Naive B cell (primary cell): ENCODE data around the gene GPR22. TPM values are rescaled to one million over a fixed set of nuclear protein-coding genes. Genes with fewer than 3 reads are reported as not detected.
A peak's percentile ranks its signal among the peaks of the same experiment; 100 is the strongest.

Source experiments
- ATAC-seq, 2 donors: fragments of 150-1000 bp; cut with Tn5 transposase; 2 replicates each; pipeline ENCODE4 v1.10.0; 2021; ENCODE audit warnings: low read depth in 2 of 2, mild to moderate bottlenecking in 2 of 2, moderate library complexity in 2 of 2
- DNase-seq: peaks from one replicate; pipeline ENCODE4 v3.0.0; 2022
- H3K27ac Mint-ChIP-seq, 6 donors: one replicate each; pipeline ENCODE4 v1.8.0; 2020 to 2022; ENCODE audit warnings: mild to moderate bottlenecking in 6 of 6, mixed read lengths in 6 of 6, moderate library complexity in 5 of 6, inconsistent platforms in 2 of 6
- H3K27me3 Mint-ChIP-seq, 3 donors: one replicate each; pipeline ENCODE4 v1.8.0; 2021 to 2022; ENCODE audit warnings: mixed read lengths in 3 of 3, mild to moderate bottlenecking in 1 of 3
- H3K36me3 Mint-ChIP-seq, 2 donors: one replicate each; pipeline ENCODE4 v1.8.0; 2020 to 2022; ENCODE audit warnings: mixed read lengths in 2 of 2, inconsistent platforms in 1 of 2, mild to moderate bottlenecking in 1 of 2
- H3K4me1 Mint-ChIP-seq, 3 donors: one replicate each; pipeline ENCODE4 v1.8.0; 2020 to 2022; ENCODE audit warnings: mixed read lengths in 3 of 3, inconsistent platforms in 1 of 3, mild to moderate bottlenecking in 1 of 3, moderate library complexity in 1 of 3
- H3K4me3 Mint-ChIP-seq, 8 donors: one replicate each; pipeline ENCODE4 v1.8.0; 2020 to 2022; ENCODE audit warnings: mild to moderate bottlenecking in 8 of 8, mixed read lengths in 8 of 8, moderate library complexity in 8 of 8, inconsistent platforms in 2 of 8
- H3K9me3 Mint-ChIP-seq, 7 donors: one replicate each; pipeline ENCODE4 v1.8.0; 2020 to 2022; ENCODE audit warnings: mixed read lengths in 7 of 7, mild to moderate bottlenecking in 5 of 7, inconsistent platforms in 2 of 7, moderate library complexity in 1 of 7
- polyA plus RNA-seq, 6 donors: library from polyadenylated mRNA; unstranded; fragments of 300-500 nt; fragmentation: Illumina TruSeq; gene quantifications; one replicate each; pipeline ENCODE4 v1.2.3, GENCODE V29; 2021; ENCODE audit warnings: low read depth in 6 of 6

Gene GPR22
- polyA plus RNA-seq: under 1 TPM in 4 of 6 donors, not detected in 2; 0.08 to 0.89 (median 0.33) TPM

- Mint-ChIP-seq H3K27me3 (no peaks in the 10 kb centered on the region), H3K4me1 (peaks cover 6 to 10% (median 8%) of the 10 kb centered on the region in 3 donors), H3K27ac (no peak within 1 kb of the TSS), H3K4me3 (no peak within 1 kb of the TSS), H3K9me3 (no peaks in the 10 kb centered on the region), H3K36me3 (no peaks in the 10 kb centered on the region)
- ATAC-seq: no peak
- no peak for DNase-seq
Measured at GRCh38 chr7:107469929-107470328, at the start of gene GPR22. TSS of gene GPR22 (plus strand) at chr7:107470057. CDS start at chr7:107474061, 4,004 bp downstream.

- peaks cover 0 to 11% (median 5%) of the 10 kb centered on the region in 7 donors for H3K9me3 Mint-ChIP-seq
- H3K27me3 Mint-ChIP-seq: no peaks in the 10 kb centered on the region
- no peak overlapping the region for H3K4me3 Mint-ChIP-seq
- ATAC-seq (no peak), DNase-seq (no peak)
- H3K27ac Mint-ChIP-seq: peak overlapping the region in 1 of 6 donors; percentile 6
- peaks cover 23% of the 10 kb centered on the region in 2 donors for H3K36me3 Mint-ChIP-seq
- H3K4me1 Mint-ChIP-seq: peaks cover 9 to 23% (median 13%) of the 10 kb centered on the region in 3 donors
Measured at GRCh38 chr7:107427462-107427861, 42.4 kb upstream of the GPR22 start.

- Mint-ChIP-seq H3K4me1 (peaks cover 9 to 23% (median 13%) of the 10 kb centered on the region in 3 donors), H3K4me3 (no peak overlapping the region), H3K27me3 (no peaks in the 10 kb centered on the region), H3K36me3 (peaks cover 23 to 32% of the 10 kb centered on the region in 2 donors), H3K9me3 (peaks cover 0 to 18% (median 7%) of the 10 kb centered on the region in 7 donors), H3K27ac (no peak overlapping the region)
- ATAC-seq: no peak
- no peak for DNase-seq
Measured at GRCh38 chr7:107428642-107429041, 41.2 kb upstream of the GPR22 start.

- ATAC-seq (peak in 1 of 2 donors; percentile 27), DNase-seq (no peak)
- peaks cover 0 to 18% (median 7%) of the 10 kb centered on the region in 7 donors for H3K9me3 Mint-ChIP-seq
- peaks cover 23 to 36% of the 10 kb centered on the region in 2 donors for H3K36me3 Mint-ChIP-seq
- no peak overlapping the region for H3K27ac Mint-ChIP-seq
- no peak overlapping the region for H3K4me3 Mint-ChIP-seq
- H3K27me3 Mint-ChIP-seq: no peaks in the 10 kb centered on the region
- peaks cover 9 to 23% (median 13%) of the 10 kb centered on the region in 3 donors for H3K4me1 Mint-ChIP-seq
Measured at GRCh38 chr7:107430057-107430456, 39.8 kb upstream of the GPR22 start.

GRCh38 chr7:107432261-107432660, 37.6 kb upstream of the GPR22 start:
- DNase-seq (no peak), ATAC-seq (no peak)
- peaks cover 5 to 23% (median 11%) of the 10 kb centered on the region in 7 donors for H3K9me3 Mint-ChIP-seq
- no peaks in the 10 kb centered on the region for H3K27me3 Mint-ChIP-seq
- peaks cover 29 to 39% of the 10 kb centered on the region in 2 donors for H3K36me3 Mint-ChIP-seq
- H3K4me3 Mint-ChIP-seq: no peak overlapping the region
- H3K27ac Mint-ChIP-seq: no peak overlapping the region
- peaks cover 9 to 22% (median 13%) of the 10 kb centered on the region in 3 donors for H3K4me1 Mint-ChIP-seq

GRCh38 chr7:107435749-107436148, 34.1 kb upstream of the GPR22 start:
- peaks cover 3 to 16% (median 4%) of the 10 kb centered on the region in 3 donors for H3K4me1 Mint-ChIP-seq
- peaks cover under 1 to 16% (median 6%) of the 10 kb centered on the region in 7 donors for H3K9me3 Mint-ChIP-seq
- no peak overlapping the region for H3K27ac Mint-ChIP-seq
- DNase-seq: no peak
- no peak for ATAC-seq
- peaks cover 9 to 23% of the 10 kb centered on the region in 2 donors for H3K36me3 Mint-ChIP-seq
- H3K4me3 Mint-ChIP-seq: no peak overlapping the region
- H3K27me3 Mint-ChIP-seq: no peaks in the 10 kb centered on the region

- no peak for DNase-seq
- peaks cover 3 to 8% (median 3%) of the 10 kb centered on the region in 3 donors for H3K4me1 Mint-ChIP-seq
- H3K9me3 Mint-ChIP-seq: peaks cover 0 to 10% (median 6%) of the 10 kb centered on the region in 7 donors
- no peaks in the 10 kb centered on the region for H3K27me3 Mint-ChIP-seq
- ATAC-seq: no peak
- peak overlapping the region in 1 of 6 donors; percentile 60 for H3K27ac Mint-ChIP-seq
- peaks cover 19 to 20% of the 10 kb centered on the region in 2 donors for H3K36me3 Mint-ChIP-seq
- H3K4me3 Mint-ChIP-seq: no peak overlapping the region
Measured at GRCh38 chr7:107439025-107439424, 30.8 kb upstream of the GPR22 start.

- DNase-seq (no peak), ATAC-seq (no peak)
- Mint-ChIP-seq H3K9me3 (peaks cover 0 to 6% (median 0%) of the 10 kb centered on the region in 7 donors), H3K27ac (no peak overlapping the region), H3K36me3 (peaks cover 7 to 13% of the 10 kb centered on the region in 2 donors), H3K4me1 (peaks cover 3 to 8% (median 3%) of the 10 kb centered on the region in 3 donors), H3K4me3 (no peak overlapping the region), H3K27me3 (no peaks in the 10 kb centered on the region)
Measured at GRCh38 chr7:107441581-107442422, 28.1 kb upstream of the GPR22 start.

GRCh38 chr7:107442678-107443077, 27.2 kb upstream of the GPR22 start:
- no peak for DNase-seq
- Mint-ChIP-seq H3K9me3 (peaks cover 0 to 6% (median 0%) of the 10 kb centered on the region in 7 donors), H3K4me3 (no peak overlapping the region), H3K27ac (no peak overlapping the region), H3K36me3 (peaks cover 7 to 13% of the 10 kb centered on the region in 2 donors), H3K4me1 (peaks cover 3 to 13% (median 3%) of the 10 kb centered on the region in 3 donors), H3K27me3 (no peaks in the 10 kb centered on the region)
- ATAC-seq: no peak

- no peak for DNase-seq
- Mint-ChIP-seq H3K36me3 (peaks cover 13 to 17% of the 10 kb centered on the region in 2 donors), H3K27ac (no peak overlapping the region), H3K27me3 (no peaks in the 10 kb centered on the region), H3K4me1 (peaks cover 10 to 20% (median 10%) of the 10 kb centered on the region in 3 donors), H3K9me3 (peaks cover 0 to 6% (median 0%) of the 10 kb centered on the region in 7 donors), H3K4me3 (no peak overlapping the region)
- no peak for ATAC-seq
Measured at GRCh38 chr7:107446531-107446930, 23.3 kb upstream of the GPR22 start.

- Mint-ChIP-seq H3K36me3 (peaks cover 13% of the 10 kb centered on the region in 2 donors), H3K4me1 (peaks cover 10 to 20% (median 10%) of the 10 kb centered on the region in 3 donors), H3K9me3 (peaks cover 0 to 5% (median 0%) of the 10 kb centered on the region in 7 donors), H3K4me3 (no peak overlapping the region), H3K27ac (no peak overlapping the region), H3K27me3 (no peaks in the 10 kb centered on the region)
- no peak for ATAC-seq
- DNase-seq: no peak
Measured at GRCh38 chr7:107446988-107447387, 22.9 kb upstream of the GPR22 start.

- Mint-ChIP-seq H3K27me3 (no peaks in the 10 kb centered on the region), H3K27ac (no peak overlapping the region), H3K9me3 (no peaks in the 10 kb centered on the region), H3K4me1 (peaks cover 10 to 20% (median 12%) of the 10 kb centered on the region in 3 donors), H3K4me3 (no peak overlapping the region), H3K36me3 (peaks cover 8 to 21% of the 10 kb centered on the region in 2 donors)
- DNase-seq: no peak
- no peak for ATAC-seq
Measured at GRCh38 chr7:107450970-107451369, 18.9 kb upstream of the GPR22 start.

GRCh38 chr7:107453388-107453787, 16.5 kb upstream of the GPR22 start:
- H3K36me3 Mint-ChIP-seq: peaks cover 19 to 35% of the 10 kb centered on the region in 2 donors
- H3K27ac Mint-ChIP-seq: peak overlapping the region in 1 of 6 donors; percentile 23
- H3K27me3 Mint-ChIP-seq: no peaks in the 10 kb centered on the region
- H3K4me3 Mint-ChIP-seq: no peak overlapping the region
- DNase-seq (no peak), ATAC-seq (no peak)
- peaks cover 0 to 4% (median 2%) of the 10 kb centered on the region in 7 donors for H3K9me3 Mint-ChIP-seq
- peaks cover 10 to 12% (median 10%) of the 10 kb centered on the region in 3 donors for H3K4me1 Mint-ChIP-seq
